HG02973 (cell line): Measurements from ENCODE around the gene EIF4B.
A peak's percentile ranks its signal among the peaks of the same experiment; 100 is the strongest.
"Not testable (repeated sequence)": the region's sequence is repeated elsewhere in the genome, so short reads cannot be mapped to it uniquely, and the experiment has no call there.

Experiments used
- ATAC-seq: cut with Tn5 transposase; IDR thresholded peaks from one replicate; pipeline ENCODE4 v1.9.1; 2021; ENCODE audit warnings: moderate library complexity; ENCODE audit not compliant: unreplicated experiment

The EIF4B gene

GRCh38 chr12:52992699-52993557 is 13.3 kb upstream of the EIF4B start:
- ATAC-seq: no peak

- no peak for ATAC-seq
Observed at GRCh38 chr12:52993558-52993869, 12.7 kb upstream of the EIF4B start.

GRCh38 chr12:53004178-53004577 is 2.1 kb upstream of the EIF4B start:
- no peak for ATAC-seq

GRCh38 chr12:53004582-53004981 is 1.7 kb upstream of the EIF4B start:
- no peak for ATAC-seq

DNA sequence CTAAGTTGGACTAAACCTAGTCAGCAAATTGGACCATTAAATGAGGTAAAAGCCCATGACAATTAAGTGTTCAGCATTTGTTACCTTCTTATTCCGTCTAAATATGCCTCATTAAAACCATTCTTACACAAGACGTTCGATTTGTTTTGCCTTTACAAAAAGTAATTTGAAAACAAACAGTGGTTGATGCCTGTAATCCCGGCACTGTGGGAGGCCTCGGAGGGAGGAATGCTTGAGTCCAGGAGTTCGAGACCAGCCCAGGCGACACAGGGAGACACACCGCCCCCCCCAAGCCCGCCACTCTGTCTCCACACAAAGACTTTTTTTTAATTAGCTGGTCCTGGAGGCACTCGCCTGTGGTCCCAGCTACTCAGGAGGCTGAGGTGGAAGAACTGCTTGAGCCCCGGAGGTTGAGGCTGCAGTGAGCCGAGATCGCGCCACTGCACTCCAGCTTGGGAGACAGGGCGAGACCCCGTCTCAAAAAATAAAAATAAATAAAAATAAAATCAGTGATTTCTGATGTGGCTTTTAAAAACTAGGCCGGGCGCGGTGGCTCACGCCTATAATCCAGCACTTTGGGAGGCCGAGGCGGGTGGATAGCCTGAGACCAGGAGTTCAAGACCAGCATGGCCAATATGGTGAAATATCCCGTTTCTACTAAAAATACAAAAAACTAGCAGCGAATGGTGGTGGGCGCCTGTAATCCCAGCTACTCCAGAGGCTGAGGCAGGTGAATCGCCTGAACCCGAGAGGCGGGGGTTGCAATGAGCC is 856 bp upstream of the EIF4B start:
- no peak for ATAC-seq

DNA sequence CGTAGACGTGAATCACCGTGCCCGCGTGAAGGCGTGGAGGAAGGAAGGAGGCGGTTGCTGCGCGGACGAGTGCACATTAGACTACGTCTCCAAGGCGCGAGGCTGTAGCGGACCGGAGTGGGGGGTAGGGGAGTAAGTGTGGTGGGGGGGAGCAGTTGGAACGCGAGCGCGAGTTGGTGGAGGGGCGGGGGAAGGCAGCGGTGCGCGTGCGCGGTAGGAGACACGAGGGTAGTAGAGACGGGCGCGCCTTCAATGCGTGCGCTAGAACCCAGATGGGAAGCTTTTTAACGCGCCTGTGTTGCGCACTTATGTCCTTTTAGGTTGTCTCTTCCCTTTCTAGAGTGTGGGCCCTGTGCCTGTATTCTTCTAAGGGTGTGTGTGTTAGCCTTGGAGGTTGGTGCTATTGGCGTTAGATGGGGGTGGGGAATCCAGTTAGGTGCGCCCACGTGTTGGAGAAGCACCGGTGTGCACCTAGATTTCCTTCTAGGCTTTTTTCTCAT is 604 bp downstream of the EIF4B start:
- ATAC-seq: peak; percentile 30

GRCh38 chr12:53007343-53007742 is 1.1 kb downstream of the EIF4B start:
- no peak for ATAC-seq

GRCh38 chr12:53008760-53009159 is 2.5 kb downstream of the EIF4B start:
- ATAC-seq: not testable (repeated sequence)

GRCh38 chr12:53010955-53011354 is 4.7 kb downstream of the EIF4B start:
- no peak for ATAC-seq

DNA sequence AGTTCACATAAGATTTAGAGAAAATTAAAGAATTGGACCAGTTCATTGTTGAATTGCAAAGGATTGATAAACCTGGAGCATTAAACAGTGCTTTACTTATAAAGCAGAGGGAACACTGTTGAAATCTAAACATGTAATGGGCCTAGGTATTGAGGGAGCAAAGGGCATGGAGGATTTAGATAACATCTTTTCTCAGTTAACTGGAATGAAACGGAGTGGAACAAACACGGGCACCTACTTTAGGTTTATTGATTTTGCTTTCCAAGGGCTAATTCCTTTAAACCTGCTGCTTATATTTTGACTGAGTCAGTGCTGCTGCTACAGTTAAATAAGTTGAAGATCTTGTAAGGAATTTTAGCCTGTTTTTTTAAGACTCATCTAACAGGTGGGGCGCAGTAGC is 5.6 kb downstream of the EIF4B start:
- no peak for ATAC-seq

GRCh38 chr12:53012928-53013327 is 6.7 kb downstream of the EIF4B start:
- no peak for ATAC-seq

DNA sequence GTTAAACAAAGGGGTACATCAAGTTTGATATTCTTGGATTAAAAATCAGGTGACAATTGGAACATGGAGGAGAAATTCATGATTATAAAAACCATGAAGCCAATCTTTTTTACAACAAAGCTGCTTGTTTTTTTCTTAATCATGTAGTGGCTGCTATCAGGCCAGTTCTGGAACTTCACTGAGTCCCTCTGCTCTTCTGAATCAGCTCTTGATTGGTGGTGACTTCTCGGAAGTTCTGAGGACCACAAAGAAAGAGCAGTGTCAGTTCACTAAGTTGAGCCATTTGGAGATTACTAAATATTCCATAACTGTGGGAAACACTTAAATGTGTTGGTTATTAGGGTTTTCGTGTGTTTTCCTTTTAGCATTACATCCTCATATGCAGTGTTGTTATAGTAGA is 8.5 kb downstream of the EIF4B start:
- no peak for ATAC-seq

- ATAC-seq: no peak
Observed at GRCh38 chr12:53025250-53025649, 19.0 kb downstream of the EIF4B start.

GRCh38 chr12:53027014-53027413 is 20.8 kb downstream of the EIF4B start:
- ATAC-seq: not testable (repeated sequence)

DNA sequence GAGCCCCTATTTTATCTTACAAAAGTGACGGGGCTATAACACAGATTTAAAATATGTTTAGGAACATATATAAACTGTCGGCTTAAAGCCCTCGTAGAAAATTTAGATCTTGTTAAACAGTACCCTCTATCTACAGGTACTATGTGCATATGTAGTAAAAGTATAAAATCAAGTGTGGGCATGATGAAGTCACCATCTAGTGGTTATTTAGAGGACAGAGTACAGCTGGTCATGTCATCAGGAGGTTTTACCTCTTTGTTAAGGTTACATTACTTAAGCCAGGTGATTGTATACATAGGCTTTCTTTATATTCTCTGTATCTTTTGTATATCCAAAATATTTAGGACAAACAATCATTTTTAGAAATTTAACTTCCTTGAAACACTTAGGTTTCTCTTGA is 25.4 kb downstream of the EIF4B start:
- no peak for ATAC-seq

- not testable (repeated sequence) for ATAC-seq
Observed at GRCh38 chr12:53033832-53034231, 27.6 kb downstream of the EIF4B start.

DNA sequence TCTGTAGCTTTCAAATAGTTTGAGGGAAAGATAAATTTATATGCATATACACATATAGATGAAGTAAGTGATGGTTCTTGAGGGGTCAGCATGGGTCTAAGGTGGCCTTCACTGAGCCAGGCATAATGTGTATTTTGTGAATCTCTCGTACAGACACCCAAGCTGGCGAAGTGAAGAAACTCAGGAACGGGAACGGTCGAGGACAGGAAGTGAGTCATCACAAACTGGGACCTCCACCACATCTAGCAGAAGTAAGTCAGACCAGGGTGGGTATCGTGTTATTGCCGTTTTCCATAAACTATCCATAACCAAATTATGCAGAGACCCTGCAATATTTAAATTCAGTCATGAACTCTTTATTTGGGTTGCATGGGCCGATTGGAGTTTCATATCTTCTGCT is 28.2 kb downstream of the EIF4B start:
- no peak for ATAC-seq

DNA sequence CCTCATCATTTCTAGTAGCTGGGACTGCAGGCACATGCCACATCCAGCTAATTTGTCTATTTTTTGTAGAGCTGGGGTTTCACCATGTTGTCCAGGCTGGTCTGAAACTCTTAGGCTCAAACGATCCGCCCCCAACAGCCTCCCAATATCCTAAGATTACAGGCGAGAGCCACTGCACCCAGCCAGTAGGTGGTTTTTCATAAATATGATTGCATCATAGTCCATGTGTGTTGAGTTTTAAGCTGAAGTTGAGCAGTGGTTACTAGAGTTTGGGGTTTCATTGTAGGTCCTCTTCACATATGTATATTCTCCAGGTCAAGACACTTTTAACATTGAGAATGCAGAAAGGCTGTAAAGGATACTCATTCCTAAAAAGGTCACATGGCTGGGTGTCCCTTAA is 30.5 kb downstream of the EIF4B start:
- no peak for ATAC-seq

GRCh38 chr12:53039851-53040250 is 33.6 kb downstream of the EIF4B start:
- no peak for ATAC-seq

GRCh38 chr12:53042607-53043454 is 36.6 kb downstream of the EIF4B start:
- ATAC-seq: no peak

GRCh38 chr12:53044052-53044581 is 37.9 kb downstream of the EIF4B start:
- ATAC-seq: no peak
